ENCODE results near the gene PDCD5.

DNA sequence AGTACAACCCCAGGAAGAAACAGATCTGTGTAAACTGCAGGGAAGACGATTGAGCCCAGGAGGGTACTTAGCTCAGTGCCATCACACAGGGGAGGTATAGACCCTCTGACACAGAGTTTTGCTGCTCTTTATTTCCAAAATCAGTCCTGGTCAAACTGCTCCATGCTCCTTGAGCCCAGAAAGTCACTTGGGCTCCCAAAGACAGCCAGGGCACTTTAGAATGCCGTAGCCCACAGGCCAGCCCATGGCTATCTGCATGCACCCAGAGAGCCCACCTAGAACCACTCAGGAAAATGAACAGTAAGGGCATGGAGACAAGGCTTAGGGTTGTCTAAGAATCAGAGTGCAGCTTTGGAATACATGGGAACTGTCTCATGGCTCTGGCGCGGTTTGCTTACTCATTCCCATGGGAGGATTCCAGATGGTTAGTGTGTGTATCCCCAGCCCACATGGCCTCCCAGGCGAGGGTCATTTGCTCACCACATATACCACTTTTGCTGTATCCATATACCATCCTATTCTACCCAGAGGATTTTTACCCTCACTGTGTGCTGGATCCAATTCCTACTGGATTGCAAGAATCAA is 14.7 kb upstream of the PDCD5 start:
- TF ChIP-seq TARDBP (IDR thresholded peaks at IDR 0.05) (no peak), SP1 (IDR thresholded peaks at IDR 0.05) (no peak), LEF1 (IDR thresholded peaks at IDR 0.05; ENCODE audit: borderline replicate concordance) (no peak), BHLHE40 (IDR thresholded peaks at IDR 0.05; ENCODE audit: borderline replicate concordance) (no peak), FOXM1 (IDR thresholded peaks at IDR 0.05; ENCODE audit: borderline replicate concordance) (no peak)
